ENCODE measurements around the gene SUPT6H.
A peak's percentile ranks its signal among the peaks of the same experiment; 100 is the strongest.

DNA sequence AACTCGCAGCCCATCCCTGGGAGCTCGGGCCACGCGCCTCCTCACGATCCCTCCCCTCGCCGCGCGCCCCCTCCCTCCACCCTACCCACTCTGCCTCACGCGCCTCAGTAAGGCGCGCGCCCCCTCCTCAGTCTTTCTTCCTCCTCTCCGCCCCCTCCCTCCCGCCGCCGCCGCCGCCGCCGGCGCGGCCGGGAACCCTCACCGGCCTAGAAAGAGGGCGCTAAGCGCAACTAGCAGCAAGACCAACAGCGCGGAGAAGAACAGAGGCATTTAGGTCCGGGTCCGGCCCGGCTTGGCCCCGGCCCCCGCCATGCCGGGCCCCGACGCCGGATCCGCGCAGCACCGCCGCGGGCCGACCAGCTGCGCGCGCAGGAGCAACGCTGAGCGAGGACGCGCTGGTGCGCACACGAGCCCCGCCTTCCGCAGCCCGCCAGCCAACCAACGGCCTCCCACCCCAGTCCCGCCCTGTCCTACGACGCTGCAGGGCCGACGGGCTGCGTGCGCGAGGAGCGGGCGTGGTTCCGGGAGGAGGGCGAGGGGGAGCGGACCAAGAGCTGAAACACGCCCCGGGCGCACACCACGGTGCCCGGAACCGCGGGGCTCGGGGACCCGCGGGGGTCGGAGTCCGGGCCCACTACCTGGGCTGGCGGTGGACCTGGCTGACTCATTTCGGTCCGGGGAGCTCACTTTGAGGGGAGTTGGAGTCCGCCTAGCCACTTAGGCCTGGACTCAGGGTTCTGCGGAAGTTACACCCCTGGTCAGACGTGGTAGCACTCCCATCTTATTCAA, 17.0 kb upstream of the SUPT6H start, which contains the start of gene BLTP2:
- TF ChIP-seq, protein P1, sequence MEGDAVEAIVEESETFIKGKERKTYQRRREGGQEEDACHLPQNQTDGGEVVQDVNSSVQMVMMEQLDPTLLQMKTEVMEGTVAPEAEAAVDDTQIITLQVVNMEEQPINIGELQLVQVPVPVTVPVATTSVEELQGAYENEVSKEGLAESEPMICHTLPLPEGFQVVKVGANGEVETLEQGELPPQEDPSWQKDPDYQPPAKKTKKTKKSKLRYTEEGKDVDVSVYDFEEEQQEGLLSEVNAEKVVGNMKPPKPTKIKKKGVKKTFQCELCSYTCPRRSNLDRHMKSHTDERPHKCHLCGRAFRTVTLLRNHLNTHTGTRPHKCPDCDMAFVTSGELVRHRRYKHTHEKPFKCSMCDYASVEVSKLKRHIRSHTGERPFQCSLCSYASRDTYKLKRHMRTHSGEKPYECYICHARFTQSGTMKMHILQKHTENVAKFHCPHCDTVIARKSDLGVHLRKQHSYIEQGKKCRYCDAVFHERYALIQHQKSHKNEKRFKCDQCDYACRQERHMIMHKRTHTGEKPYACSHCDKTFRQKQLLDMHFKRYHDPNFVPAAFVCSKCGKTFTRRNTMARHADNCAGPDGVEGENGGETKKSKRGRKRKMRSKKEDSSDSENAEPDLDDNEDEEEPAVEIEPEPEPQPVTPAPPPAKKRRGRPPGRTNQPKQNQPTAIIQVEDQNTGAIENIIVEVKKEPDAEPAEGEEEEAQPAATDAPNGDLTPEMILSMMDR (IDR thresholded peaks at IDR 0.05): peak in 4 of 7 experiments; percentile 1 to 31 (median 20)
- peak; percentile 75 to 89 (median 76) for TF ChIP-seq POLR2A (IDR thresholded peaks at IDR 0.05)
